GM10248 (cell line): Measurements from ENCODE around the gene DLK1.

Experiments
- CTCF ChIA-PET: fragments of 300-600 bp; sonication (Branson Sonifier 250); formaldehyde crosslinking; extraction: SDS; loops from one replicate; lab custom pipeline; 2021; ENCODE audit warnings: antibody characterized with exemption; lab: Yijun Ruan, JAX
- POLR2A ChIA-PET: fragments of 350-650 bp; sonication (Branson Sonifier 250); formaldehyde crosslinking; extraction: SDS; loops from one replicate; lab custom pipeline; 2020; ENCODE audit warnings: antibody characterized with exemption; lab: Yijun Ruan, JAX
- DNase-seq: peaks from one replicate; pipeline ENCODE4 v3.0.0; 2012; ENCODE audit errors: extremely low spot score
- TF ChIP-seq, protein P1 (sequence below): IDR thresholded peaks from 2 replicates; pipeline ENCODE4 v1.5.1; 2012; ENCODE audit warnings: mild to moderate bottlenecking, low read depth; ENCODE audit errors: extremely low read depth, missing control alignments, control extremely low read depth

Gene DLK1

DNA sequence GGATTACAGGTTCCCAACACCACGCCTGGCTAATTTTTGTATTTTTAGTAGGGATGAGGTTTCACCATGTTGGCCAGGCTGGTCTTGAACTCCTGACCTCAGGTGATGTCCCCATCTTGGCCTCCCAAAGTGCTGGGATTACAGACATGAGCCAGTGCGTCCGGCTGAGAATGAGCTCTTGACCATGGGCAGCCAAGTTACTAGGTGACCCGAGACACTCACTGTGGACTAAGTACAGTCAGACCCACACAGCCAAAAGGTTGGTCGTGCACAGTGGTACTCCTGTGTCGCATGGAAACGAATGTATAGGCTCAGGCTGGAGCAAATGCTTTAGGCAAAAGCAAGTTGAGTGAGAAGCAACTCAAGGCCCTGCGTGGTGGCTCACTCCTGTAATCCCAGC is 21.0 kb downstream of the DLK1 start:
- TF ChIP-seq, protein P1, sequence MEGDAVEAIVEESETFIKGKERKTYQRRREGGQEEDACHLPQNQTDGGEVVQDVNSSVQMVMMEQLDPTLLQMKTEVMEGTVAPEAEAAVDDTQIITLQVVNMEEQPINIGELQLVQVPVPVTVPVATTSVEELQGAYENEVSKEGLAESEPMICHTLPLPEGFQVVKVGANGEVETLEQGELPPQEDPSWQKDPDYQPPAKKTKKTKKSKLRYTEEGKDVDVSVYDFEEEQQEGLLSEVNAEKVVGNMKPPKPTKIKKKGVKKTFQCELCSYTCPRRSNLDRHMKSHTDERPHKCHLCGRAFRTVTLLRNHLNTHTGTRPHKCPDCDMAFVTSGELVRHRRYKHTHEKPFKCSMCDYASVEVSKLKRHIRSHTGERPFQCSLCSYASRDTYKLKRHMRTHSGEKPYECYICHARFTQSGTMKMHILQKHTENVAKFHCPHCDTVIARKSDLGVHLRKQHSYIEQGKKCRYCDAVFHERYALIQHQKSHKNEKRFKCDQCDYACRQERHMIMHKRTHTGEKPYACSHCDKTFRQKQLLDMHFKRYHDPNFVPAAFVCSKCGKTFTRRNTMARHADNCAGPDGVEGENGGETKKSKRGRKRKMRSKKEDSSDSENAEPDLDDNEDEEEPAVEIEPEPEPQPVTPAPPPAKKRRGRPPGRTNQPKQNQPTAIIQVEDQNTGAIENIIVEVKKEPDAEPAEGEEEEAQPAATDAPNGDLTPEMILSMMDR, result no peak
- POLR2A ChIA-PET, result no interaction called here
- CTCF ChIA-PET, result no interaction called here
- no peak for DNase-seq

DNA sequence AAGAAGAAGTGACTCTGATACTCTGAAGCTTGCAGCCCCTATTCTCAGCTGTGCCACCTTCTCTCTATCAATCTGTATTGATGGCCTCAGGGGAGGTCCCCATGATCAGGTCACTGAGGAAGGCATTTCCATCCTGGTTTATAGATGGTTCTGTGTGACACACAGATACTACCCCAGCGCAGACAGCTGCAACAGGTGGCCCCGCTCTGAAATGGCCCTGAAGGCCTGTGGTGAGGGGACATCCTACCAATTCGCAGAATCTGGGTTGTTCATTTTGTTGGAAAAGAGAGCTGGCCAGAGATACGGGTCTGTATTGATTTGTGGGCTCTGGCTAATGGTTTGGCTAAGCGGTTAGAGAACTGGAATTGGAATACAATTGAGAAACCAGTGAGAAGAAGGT is 21.7 kb downstream of the DLK1 start:
- TF ChIP-seq, protein P1, result no peak
- ChIA-PET CTCF (no interaction called here), POLR2A (no interaction called here)
- DNase-seq, result no peak

DNA sequence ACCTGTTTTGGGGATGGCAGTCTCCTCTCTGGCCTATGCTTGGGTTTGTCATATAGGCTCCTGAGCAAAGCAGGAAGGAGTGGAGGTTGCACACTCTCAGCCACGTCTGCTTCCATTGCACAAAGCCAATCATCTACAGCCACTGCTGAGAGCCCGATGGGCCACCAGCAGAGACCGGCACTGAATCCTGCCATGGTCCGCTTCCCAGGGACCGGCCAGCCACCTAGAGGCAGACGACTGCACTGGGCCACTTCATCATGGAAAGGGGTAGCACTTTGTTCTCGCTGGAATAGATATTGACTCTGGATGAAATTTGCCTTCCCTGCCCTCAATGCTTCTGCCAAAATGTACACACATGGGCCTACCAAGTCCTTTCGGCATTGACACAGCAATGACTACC is 22.3 kb downstream of the DLK1 start:
- ChIA-PET CTCF (no interaction called here), POLR2A (no interaction called here)
- TF ChIP-seq, protein P1, result no peak
- DNase-seq, result no peak

DNA sequence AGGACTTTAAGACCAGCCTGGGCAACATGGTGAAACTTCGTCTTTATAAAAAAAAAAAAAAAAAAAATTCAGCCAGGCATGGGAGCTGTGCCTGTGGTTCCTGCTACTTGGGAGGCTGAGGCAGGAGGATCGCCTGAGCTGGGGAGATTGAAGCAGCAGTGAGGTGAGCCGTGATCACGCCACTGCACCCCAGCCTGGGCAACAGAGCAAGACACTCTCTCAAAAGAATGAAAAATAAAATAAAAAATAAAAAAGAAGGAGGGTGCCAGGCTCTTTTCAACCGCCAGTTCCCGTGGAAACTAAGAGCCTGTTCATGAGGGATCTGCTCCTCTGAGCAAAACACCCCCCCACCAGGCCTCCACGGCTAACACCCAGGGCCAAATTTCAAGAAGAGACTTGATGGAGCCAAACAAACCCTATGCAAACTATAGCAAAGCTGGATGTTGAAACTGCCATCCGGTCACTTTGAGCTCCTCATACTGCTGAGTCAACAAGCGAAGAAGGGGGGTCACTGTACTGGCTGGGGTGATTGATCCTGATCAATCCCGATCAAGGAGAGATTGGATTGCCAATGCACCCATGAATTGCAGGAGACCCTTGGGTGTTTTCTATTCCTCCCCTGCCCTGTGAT is 23.4 kb downstream of the DLK1 start:
- CTCF ChIA-PET, result no interaction called here
- TF ChIP-seq, protein P1, result no peak
- POLR2A ChIA-PET, result no interaction called here
- DNase-seq, result no peak

DNA sequence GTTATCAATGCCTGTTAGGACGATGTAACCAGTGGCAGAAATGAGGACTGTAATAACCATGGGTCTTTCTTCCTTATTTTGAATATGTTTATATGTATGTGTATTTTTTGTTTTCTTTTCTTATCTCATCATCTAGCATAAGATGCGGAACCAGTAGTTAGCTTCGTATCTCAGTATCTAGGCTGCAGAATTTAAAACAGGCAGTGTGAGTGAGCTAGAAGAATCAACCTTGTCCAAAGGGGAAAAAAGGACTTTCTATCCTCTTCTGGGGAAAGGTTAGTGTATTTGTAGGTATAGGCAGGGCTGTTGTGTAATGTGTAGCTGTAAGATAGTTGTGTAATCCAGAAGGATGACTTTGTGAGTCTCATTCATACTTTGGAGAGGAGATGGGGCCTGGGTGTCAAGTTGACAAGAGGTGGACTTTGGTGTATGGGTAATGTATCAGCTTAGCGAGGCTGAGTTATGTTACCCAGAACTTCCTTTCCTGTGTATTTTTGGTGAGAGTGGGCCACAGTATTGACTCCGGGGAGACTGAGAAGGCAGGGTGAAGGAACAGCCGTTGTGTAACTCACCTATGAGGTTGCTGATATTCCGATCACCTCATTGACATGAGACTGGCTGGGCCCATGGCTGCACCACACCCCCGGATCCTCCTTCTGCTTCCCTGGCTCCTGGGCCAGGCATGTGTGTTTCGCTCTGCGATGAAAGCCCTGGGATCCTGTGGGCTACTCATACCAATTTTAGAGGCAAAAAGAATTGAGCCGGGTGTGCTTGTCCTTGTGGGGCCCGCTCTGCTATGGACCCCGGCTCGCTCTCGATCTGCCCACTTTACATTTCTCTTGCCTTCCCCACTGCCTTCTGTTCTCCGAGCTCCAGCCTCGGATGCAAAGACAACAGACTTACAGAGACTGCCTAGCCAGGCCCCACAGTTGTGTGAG is 24.3 kb downstream of the DLK1 start:
- no peak for DNase-seq
- TF ChIP-seq, protein P1, result no peak
- ChIA-PET CTCF (no interaction called here), POLR2A (no interaction called here)

DNA sequence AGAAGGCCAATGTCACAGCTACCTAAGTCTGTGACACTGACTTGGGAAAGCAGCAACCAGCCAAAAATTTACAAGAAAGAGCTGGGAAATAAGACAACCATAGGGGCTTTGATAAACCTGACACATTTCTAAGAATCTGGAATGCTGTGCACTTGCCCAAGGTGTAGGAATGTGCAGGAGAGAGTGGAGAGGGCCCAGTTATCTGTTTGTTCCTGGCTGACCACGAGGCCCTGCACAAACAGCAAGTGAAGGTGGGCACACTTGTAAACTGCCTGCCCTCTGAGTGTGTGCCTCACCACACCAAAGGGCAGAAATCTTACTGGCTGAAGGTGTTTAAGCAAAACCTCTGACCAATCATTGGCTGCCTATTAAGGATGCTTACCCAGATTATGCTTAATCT is 27.3 kb downstream of the DLK1 start:
- ChIA-PET CTCF (interaction anchor here (1.1 kb wide), 1 partner anchor 24 kb away, joined by 3 read pairs; no protein-coding TSS in a partner anchor), POLR2A (no interaction called here)
- TF ChIP-seq, protein P1, result no peak
- no peak for DNase-seq
